GM21526 (cell line): Measurements from ENCODE around the gene ASB6.

Experiments used
- ATAC-seq: cut with Tn5 transposase; IDR thresholded peaks from one replicate; pipeline ENCODE4 v1.9.1; 2021; ENCODE audit warnings: moderate library complexity; ENCODE audit not compliant: unreplicated experiment, low FRiP score

Gene ASB6

GRCh38 chr9:129641750-129642585, at the start of gene ASB6:
TSS of gene ASB6 (minus strand) at chr9:129642151. CDS start at chr9:129641999, 152 bp downstream.
- peak; percentile 83 for ATAC-seq

- ATAC-seq, result no peak
These were observed 46.5 kb upstream of the ASB6 start for GRCh38 chr9:129688285-129689043.

- no peak for ATAC-seq
These were observed 45.4 kb upstream of the ASB6 start for GRCh38 chr9:129687391-129687790.

- ATAC-seq, result no peak
These were observed 44.8 kb upstream of the ASB6 start for GRCh38 chr9:129686736-129687135.

- ATAC-seq, result no peak
These were observed 43.9 kb upstream of the ASB6 start for GRCh38 chr9:129685933-129686259.

GRCh38 chr9:129685220-129685932, 43.4 kb upstream of the ASB6 start:
- ATAC-seq, result no peak

- no peak for ATAC-seq
These were observed 40.4 kb upstream of the ASB6 start for GRCh38 chr9:129682381-129682780.

- no peak for ATAC-seq
These were observed 40.0 kb upstream of the ASB6 start for GRCh38 chr9:129681924-129682323.

GRCh38 chr9:129679537-129679936, 37.6 kb upstream of the ASB6 start:
- no peak for ATAC-seq

- ATAC-seq, result no peak
These were observed 36.9 kb upstream of the ASB6 start for GRCh38 chr9:129678844-129679243.

GRCh38 chr9:129677456-129677855, 35.5 kb upstream of the ASB6 start:
- ATAC-seq, result no peak

- ATAC-seq, result no peak
These were observed 35.0 kb upstream of the ASB6 start for GRCh38 chr9:129676975-129677374.

GRCh38 chr9:129676287-129676686, 34.3 kb upstream of the ASB6 start:
- ATAC-seq, result no peak

- no peak for ATAC-seq
These were observed 33.7 kb upstream of the ASB6 start for GRCh38 chr9:129675620-129676019.

GRCh38 chr9:129674229-129674628, 32.3 kb upstream of the ASB6 start:
- ATAC-seq, result no peak

GRCh38 chr9:129673602-129674001, 31.7 kb upstream of the ASB6 start:
- ATAC-seq, result no peak

- no peak for ATAC-seq
These were observed 30.8 kb upstream of the ASB6 start for GRCh38 chr9:129672702-129673101.

- no peak for ATAC-seq
These were observed 29.6 kb upstream of the ASB6 start for GRCh38 chr9:129671519-129671918.

GRCh38 chr9:129671065-129671464, 29.1 kb upstream of the ASB6 start:
- no peak for ATAC-seq

- ATAC-seq, result no peak
These were observed 28.0 kb upstream of the ASB6 start for GRCh38 chr9:129669946-129670345.

GRCh38 chr9:129669141-129669718, 27.3 kb upstream of the ASB6 start:
- ATAC-seq, result no peak
